OCI-LY3 (cell line): ENCODE measurements around the gene CASZ1.

Source experiments
- H2AFZ ChIP-seq: fragments of 200-600, 300-600 bp; shearing (Covaris generic); 2 replicates; pipeline ENCODE4 v1.6.0; 2014; ENCODE audit warnings: antibody characterized with exemption, low read depth, low read length
- H3K27ac ChIP-seq: fragments of 200-600, 300-600 bp; sonication (generic); 2 replicates; pipeline ENCODE4 v1.5.1; 2014; ENCODE audit warnings: mild to moderate bottlenecking, low read length, moderate library complexity, mixed read lengths
- H3K27me3 ChIP-seq: fragments of 200-600, 300-600 bp; sonication (generic); 2 replicates; pipeline ENCODE4 v1.6.1; 2014; ENCODE audit warnings: low read depth, low read length, mixed read lengths
- H3K36me3 ChIP-seq: fragments of 200-600, 300-600 bp; sonication (generic); replicated peaks from 2 replicates; pipeline ENCODE3; 2014; ENCODE audit warnings: low read depth, low read length, mixed read lengths
- H3K4me1 ChIP-seq: fragments of 300-600, 200-600 bp; sonication (generic); 2 replicates; pipeline ENCODE4 v1.6.1; 2014; ENCODE audit warnings: low read length, mixed read lengths
- H3K4me2 ChIP-seq: fragments of 200-600, 300-600 bp; sonication (generic); 2 replicates; pipeline ENCODE4 v1.6.1; 2014; ENCODE audit warnings: low read length, mixed read lengths
- H3K4me3 ChIP-seq: fragments of 300-600, 200-600 bp; sonication (generic); 2 replicates; pipeline ENCODE4 v1.5.1; 2014; ENCODE audit warnings: antibody characterized with exemption, mild to moderate bottlenecking, low read length, moderate library complexity
- H3K79me2 ChIP-seq: fragments of 300-600, 200-600 bp; shearing (Covaris generic); 2 replicates; pipeline ENCODE4 v1.6.1; 2014; ENCODE audit warnings: mild to moderate bottlenecking, low read length, mixed read lengths
- H3K9ac ChIP-seq: fragments of 300-600, 200-600 bp; shearing (Covaris generic); 2 replicates; pipeline ENCODE4 v1.6.0; 2014; ENCODE audit warnings: mild to moderate bottlenecking, low read length, moderate library complexity
- H3K9me3 ChIP-seq: fragments of 200-600, 300-600 bp; shearing (Covaris generic); 2 replicates; pipeline ENCODE4 v1.6.1; 2014; ENCODE audit warnings: low read length, mixed read lengths; ENCODE audit not compliant: insufficient read depth
- H4K20me1 ChIP-seq: fragments of 200-600, 300-600 bp; sonication (generic); 2 replicates; pipeline ENCODE4 v1.6.1; 2016; ENCODE audit warnings: low read length, mixed read lengths; ENCODE audit not compliant: insufficient read depth
- CTCF ChIP-seq: fragments of 200-600, 300-600 bp; sonication (generic); IDR thresholded peaks from 2 replicates; pipeline ENCODE4 v1.5.1; 2014; ENCODE audit warnings: antibody characterized with exemption, low read length, low read depth
- EZH2phosphoT487 ChIP-seq: fragments of 200-600 bp; shearing (Covaris generic); IDR thresholded peaks from 2 replicates; pipeline ENCODE4 v1.6.1; 2018; ENCODE audit warnings: antibody characterized with exemption, mixed run types, low read depth

CASZ1 gene

GRCh38 chr1:10813799-10814198 lies 17.4 kb upstream of the CASZ1 start:
- H3K9ac ChIP-seq, result no peak overlapping the region
- no peak overlapping the region for H3K27ac ChIP-seq
- no peaks in the 10 kb centered on the region for H3K4me1 ChIP-seq
- no peak for TF ChIP-seq CTCF
- no peak for TF ChIP-seq EZH2phosphoT487
- H3K27me3 ChIP-seq, result no peaks in the 10 kb centered on the region
- H3K4me2 ChIP-seq, result no peak overlapping the region
- no peaks in the 10 kb centered on the region for H3K79me2 ChIP-seq
- H4K20me1 ChIP-seq, result no peaks in the 10 kb centered on the region
- no peaks in the 10 kb centered on the region for H3K36me3 ChIP-seq
- H2AFZ ChIP-seq, result no peak overlapping the region
- no peaks in the 10 kb centered on the region for H3K9me3 ChIP-seq
- H3K4me3 ChIP-seq, result no peak overlapping the region

- Histone ChIP-seq H3K9me3 (no peaks in the 10 kb centered on the region), H3K27me3 (0 out of 2 replicates have a peak, but pooled peaks cover 4% of the 10 kb centered on the region), H3K4me1 (no peaks in the 10 kb centered on the region), H3K9ac (no peak overlapping the region), H3K36me3 (no peaks in the 10 kb centered on the region), H3K4me3 (no peak overlapping the region), H4K20me1 (no peaks in the 10 kb centered on the region), H3K79me2 (no peaks in the 10 kb centered on the region), H3K4me2 (no peak overlapping the region), H2AFZ (no peak overlapping the region), H3K27ac (no peak overlapping the region)
- no peak for TF ChIP-seq EZH2phosphoT487
- TF ChIP-seq CTCF, result no peak
Observed at GRCh38 chr1:10812387-10812915, 16.0 kb upstream of the CASZ1 start.

GRCh38 chr1:10808441-10808840 lies 12.0 kb upstream of the CASZ1 start:
- H2AFZ ChIP-seq, result no peak overlapping the region
- H3K36me3 ChIP-seq, result no peaks in the 10 kb centered on the region
- H4K20me1 ChIP-seq, result no peaks in the 10 kb centered on the region
- H3K79me2 ChIP-seq, result no peaks in the 10 kb centered on the region
- TF ChIP-seq EZH2phosphoT487 (no peak), CTCF (no peak)
- H3K4me1 ChIP-seq, result no peaks in the 10 kb centered on the region
- peaks cover 8% of the 10 kb centered on the region; the same call in 1 of the 2 replicates for H3K27me3 ChIP-seq
- H3K9ac ChIP-seq, result no peak overlapping the region
- H3K9me3 ChIP-seq, result no peaks in the 10 kb centered on the region
- H3K4me3 ChIP-seq, result no peak overlapping the region
- H3K4me2 ChIP-seq, result no peak overlapping the region
- no peak overlapping the region for H3K27ac ChIP-seq

GRCh38 chr1:10806966-10807365 lies 10.5 kb upstream of the CASZ1 start:
- no peaks in the 10 kb centered on the region for H4K20me1 ChIP-seq
- no peak overlapping the region for H2AFZ ChIP-seq
- H3K9me3 ChIP-seq, result no peaks in the 10 kb centered on the region
- no peaks in the 10 kb centered on the region for H3K4me1 ChIP-seq
- no peaks in the 10 kb centered on the region for H3K36me3 ChIP-seq
- H3K9ac ChIP-seq, result no peak overlapping the region
- peaks cover 8% of the 10 kb centered on the region; the same call in 1 of the 2 replicates for H3K27me3 ChIP-seq
- TF ChIP-seq CTCF, result no peak
- no peak for TF ChIP-seq EZH2phosphoT487
- H3K4me3 ChIP-seq, result no peak overlapping the region
- H3K4me2 ChIP-seq, result no peak overlapping the region
- H3K27ac ChIP-seq, result no peak overlapping the region
- H3K79me2 ChIP-seq, result no peaks in the 10 kb centered on the region
